Daoy (cell line): ENCODE results near the gene MAPKAPK3. TPM values are rescaled to one million over a fixed set of nuclear protein-coding genes. Genes with fewer than 3 reads are reported as not detected.

Experiments
- DNase-seq: peaks from one replicate; pipeline ENCODE4 v3.0.0-alpha.2; 2015; ENCODE audit warnings: low read depth
- total RNA-seq: library from RNA; depleted of rRNA; stranded (reverse); fragments of >200 nt; shearing (Covaris generic); gene quantifications from 2 replicates; pipeline ENCODE4 v1.2.3, GENCODE V29; 2014; rRNA removed

The MAPKAPK3 gene
- total RNA-seq, result 21.7 and 23.4 TPM in 2 replicates

DNA sequence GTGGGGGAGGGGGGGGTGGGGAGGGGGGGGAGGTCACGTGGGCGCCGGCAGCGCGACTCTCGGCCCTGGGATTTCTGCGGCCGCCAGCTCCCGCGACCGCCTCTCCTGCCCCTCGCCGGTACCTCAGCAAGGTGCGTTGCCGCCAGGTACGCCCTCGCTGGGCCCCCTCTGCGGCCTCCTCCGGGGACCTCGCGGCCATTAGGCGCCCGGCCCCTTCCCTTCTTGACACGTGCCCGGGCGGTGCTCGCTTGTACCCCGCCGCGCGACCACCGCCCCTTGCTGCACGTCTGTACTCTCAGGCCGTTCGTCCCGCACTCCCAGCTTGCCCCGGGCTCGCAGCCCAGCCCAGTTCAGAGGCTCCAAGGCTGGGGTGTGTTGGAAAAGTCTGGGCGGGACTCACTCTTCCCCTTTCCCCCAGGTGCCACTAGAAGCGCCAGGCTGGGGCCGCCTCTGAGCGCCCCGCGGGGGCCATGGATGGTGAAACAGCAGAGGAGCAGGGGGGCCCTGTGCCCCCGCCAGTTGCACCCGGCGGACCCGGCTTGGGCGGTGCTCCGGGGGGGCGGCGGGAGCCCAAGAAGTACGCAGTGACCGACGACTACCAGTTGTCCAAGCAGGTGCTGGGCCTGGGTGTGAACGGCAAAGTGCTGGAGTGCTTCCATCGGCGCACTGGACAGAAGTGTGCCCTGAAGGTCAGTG is at the start of gene MAPKAPK3:
MAPKAPK3 (plus strand) TSS at position 56 of the 696 bp plus-strand sequence; CDS start at position 471, 415 bp downstream.
- peak; percentile 33 for DNase-seq

DNA sequence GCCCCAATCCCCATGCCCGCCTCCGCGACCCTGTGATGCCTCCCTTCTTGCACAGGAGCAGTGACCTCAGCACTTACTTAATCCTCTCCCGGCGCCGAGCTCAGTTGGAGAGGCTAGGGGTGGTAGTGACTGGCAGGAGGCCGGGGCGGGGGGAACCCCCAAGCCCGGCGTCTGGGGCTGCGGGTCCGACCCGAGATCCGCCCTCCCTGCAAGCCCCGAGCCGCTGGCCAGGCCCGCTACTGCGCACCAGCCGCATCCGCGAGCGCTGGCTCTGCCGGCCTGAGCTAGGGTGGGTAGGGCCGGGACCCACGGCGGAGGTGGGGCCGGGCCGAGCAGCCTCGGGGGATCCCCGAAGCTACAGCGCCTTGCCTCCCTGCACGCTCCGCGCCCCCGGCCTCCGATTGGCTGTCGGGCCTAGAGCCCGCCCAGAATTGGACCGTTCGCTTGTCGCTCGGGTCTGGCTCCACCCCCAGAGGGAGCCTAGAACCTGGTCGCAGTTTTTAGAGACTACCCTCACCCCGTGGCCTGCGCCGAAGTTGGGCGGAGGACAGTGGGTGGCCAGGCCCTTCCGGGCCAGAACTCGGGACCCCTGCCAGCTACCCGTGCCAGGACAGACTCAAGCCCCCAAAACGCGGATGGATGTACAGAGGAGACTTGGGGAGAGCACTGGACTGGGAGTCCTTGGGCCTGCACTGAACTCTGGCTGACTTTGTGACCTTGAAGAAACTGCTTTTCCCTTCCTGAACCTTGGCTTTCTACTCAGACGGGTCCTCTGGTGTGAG is 49.4 kb upstream of the MAPKAPK3 start, which contains the start of gene C3orf18:
C3orf18 (minus strand) TSS at position 362 of the 782 bp plus-strand sequence. CDS start 2,048 bp downstream, outside the sequence.
- peak; percentile 86 for DNase-seq

DNA sequence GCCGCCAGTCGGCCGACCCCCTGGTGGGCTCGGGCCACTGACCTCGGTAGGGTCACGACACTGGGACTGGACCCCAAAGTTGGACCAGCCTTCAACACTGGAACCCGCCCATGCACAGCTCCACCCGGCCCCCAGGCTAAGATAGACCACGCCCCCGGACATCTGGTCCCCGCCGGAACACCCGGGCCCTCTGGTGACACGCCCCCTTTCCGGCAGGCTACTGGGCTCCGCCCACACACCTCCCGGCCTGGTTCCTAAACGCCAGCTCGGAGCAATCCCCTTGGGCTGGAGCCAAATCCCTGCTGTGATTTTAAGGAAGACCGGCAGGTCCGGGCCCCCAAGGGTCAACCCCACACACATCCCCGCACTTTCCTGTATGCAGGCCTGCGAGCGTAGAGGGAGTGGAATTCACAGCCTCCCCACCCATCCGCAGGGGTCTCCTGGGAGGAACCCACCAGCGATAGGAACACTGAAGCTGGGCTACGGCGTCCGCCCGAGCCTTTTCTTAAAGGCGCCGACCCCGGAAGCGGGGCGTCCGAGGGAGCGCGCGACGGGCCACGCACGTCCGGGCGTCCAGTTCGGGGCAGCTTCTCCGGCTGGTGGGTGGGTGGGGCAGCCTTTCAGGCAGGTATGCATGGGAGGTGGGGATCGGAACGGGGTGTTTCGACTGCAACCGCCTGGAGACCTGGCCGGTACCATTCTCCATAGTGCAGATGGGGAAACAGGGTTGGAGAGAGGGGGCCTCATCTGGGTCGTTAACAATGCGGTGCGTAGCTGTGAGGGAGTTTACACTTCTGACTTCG is 47.8 kb upstream of the MAPKAPK3 start, which contains the start of gene HEMK1:
HEMK1 (plus strand) TSS at position 576 of the 803 bp plus-strand sequence. CDS start 1,583 bp downstream, outside the sequence.
- DNase-seq, result peak; percentile 92

DNA sequence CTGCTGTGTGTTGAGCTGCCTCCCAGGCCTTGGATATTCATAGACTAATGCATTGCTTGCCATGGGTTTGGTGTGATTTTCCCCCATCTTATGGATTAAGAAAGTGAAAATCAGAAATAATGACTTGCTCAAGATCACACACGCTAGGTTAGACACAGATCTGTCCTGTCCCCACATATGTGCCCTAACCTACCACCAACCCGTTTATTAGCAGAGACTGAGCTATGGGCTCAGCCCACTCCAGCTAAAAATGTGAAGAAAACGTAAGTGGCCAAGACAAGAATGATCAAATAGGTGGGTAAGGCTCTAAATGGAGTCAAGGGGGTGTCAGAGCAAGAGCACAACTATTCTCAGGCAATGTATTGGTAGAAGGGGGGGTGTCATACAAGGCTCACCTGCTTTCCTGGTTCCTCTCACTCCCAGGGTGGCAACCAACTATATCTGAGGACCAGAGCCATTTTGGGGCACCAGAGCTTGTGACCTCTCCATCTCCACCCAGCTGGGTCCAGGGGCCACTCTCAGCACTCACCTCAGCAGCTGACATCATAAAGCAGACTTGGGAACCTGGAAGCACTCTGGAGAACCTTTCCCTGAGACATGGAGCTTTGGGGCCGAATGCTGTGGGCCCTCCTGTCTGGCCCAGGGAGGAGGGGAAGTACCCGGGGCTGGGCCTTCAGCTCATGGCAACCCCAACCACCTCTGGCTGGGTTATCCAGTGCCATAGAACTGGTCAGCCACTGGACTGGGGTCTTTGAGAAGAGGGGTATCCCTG is 46.3 kb upstream of the MAPKAPK3 start:
- DNase-seq, result no peak

DNA sequence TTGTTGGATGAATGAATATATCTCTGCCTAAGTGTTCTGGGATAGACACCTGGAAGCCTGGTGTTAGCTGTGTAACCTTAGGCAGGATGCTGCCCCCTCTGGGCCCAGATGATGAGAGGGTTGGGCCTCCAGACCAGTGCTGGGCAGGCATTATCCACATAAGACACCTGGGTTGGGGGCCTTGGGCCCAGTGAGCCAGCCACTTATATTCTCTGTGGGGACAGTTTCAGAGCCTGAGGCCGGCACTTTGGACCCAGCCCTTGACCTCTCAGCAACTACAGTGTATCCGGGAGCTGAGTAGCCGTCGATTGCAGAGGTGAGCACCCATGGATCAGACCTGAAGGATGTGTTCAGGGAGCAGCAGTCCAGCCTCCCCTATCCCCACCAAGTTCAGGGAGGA is 45.5 kb upstream of the MAPKAPK3 start:
- no peak for DNase-seq

DNA sequence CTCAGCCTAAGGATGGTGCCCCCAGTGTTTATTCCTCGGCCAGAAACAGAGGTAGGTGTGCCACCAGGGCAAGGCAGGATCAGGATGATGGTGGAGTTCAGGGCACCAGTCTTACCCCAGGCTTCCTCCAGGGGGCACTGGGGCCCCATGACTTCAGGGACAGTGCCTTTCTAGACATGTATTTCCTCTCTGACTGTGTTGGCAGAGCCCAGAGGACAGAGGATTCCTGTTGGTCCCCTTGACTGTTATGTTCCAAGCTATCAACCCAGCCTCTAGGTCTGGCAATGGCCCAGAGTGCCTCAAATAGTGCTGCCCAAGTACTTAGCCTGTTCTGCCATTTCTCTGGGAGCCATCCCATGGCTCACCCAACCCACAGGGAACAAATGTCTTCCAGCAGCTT is 44.8 kb upstream of the MAPKAPK3 start:
- peak; percentile 49 for DNase-seq

DNA sequence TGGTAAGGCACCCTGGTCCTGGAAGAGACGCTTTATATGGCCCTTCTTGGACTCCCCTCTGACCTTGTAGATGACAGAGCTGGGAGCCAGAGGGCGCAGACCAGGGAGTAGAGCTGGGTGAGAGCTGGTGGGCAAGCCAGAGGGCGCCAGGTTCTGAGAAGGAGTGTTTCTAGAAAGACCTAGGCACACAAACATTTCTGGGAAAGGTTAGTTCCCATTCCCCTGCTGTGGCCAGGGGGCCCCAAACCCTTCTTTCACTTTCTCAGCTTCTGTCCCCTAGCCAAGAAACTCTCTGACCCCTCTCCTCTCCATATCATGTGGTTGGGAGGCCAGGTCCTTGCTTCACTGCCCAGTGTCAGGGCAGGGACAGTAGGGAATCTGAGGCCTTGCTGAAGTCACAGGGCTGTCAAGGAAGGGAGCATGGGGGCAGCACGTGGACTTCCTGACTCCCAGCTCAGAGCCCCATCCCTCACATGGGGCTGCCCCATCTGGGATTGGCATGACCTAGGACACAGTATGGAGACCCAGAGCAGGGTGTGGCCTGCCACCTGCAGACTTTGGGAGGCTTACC is 44.1 kb upstream of the MAPKAPK3 start:
- no peak for DNase-seq

DNA sequence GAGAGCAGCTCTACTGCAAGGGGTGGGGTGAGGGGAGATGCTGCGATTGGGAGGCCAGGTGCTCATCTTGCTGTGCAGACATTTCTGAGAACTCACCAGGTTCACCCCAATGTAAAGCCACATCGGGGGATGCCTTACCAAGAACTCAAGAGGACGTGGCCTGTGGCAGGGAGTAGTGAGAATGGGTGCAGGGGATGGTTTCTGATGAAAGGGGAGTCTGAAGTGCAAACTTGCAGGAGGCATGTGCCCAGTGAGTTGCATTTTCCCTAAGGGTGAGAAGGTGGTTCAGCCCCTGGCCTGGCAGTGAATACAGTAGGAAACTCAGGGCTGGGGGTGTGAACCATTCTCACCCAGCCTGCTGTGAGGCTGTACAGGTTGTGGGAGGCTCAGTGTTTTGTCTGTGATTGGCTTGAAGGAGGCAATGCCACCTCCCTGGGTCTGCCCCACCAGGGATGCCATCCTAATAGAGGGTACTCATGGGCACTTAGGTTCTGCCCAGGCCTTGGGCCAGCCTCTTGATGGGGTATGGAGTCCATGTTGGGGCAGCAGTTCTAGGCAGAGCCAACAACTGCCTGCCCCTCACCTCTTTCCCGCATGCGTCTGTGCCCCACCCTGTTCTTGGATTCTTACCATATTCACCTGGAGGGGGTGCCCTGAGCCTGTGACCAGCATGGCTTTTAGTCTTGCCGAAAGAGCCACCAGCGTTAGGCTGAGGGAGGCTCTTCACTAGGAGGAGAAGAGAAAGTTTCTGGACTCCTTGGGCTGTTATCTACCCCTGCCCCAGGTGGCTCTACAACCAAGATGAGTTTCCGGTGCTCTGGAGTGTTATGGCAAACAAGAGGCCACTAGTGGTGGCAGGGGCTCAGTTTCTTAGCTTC is 43.1 kb upstream of the MAPKAPK3 start:
- no peak for DNase-seq

DNA sequence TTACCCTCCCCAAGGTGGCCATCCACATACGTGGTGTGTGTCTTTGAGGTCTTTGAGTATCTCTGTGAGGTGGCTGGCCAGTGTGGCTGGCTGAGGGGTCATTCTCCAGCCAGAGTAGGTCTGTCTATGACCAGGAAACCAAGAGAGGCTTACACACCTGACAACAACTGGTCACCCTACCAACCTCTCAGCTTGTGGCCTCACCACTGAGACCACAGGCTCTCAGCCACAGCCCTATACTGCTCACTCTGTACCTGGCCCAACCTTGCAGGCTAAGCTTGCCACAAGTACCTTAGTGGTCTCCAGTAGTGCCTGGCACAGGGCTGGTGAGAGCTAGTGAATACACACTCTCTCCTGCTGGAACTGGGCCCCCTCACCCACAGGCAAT is 42.5 kb upstream of the MAPKAPK3 start:
- DNase-seq, result no peak

DNA sequence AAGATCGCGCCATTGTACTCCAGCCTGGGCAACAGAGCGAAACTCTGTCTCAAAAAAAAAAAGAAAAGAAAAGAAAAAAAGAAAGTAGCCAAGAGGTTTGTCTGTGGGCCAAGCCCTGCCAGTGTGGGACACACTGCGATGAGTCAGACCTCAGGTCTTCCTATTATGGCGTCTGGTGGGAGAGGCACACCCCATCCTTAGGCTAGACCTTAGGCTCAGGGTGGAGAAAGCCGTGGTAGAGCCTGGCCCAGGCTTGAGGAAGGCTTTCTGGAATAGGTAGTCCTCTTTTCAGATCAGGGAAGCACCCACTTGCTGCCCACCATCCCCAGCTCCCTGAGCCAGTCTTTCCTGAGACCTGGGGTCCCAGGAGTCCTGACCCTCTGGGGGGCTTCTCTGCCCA is 41.6 kb upstream of the MAPKAPK3 start:
- peak; percentile 46 for DNase-seq

DNA sequence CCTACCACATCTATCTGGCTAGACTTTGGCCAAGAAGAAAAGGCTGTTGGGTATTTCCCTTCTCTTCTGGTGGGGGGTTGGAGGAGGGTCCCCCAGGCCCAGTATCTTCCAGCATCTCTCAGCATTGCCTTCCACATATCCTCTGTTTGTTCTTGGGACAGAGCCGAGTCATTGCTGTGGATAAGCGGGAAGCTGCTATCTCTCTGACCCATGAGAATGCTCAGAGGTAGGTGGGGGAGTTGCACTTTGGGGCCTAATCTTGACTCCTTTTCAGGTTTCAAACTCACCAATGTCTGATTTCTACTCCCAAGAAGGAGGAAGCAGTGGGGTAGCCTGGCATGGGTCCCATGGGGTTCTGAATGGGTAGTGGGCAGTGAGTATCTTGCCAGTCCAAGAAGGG is 39.6 kb upstream of the MAPKAPK3 start:
- DNase-seq, result no peak

DNA sequence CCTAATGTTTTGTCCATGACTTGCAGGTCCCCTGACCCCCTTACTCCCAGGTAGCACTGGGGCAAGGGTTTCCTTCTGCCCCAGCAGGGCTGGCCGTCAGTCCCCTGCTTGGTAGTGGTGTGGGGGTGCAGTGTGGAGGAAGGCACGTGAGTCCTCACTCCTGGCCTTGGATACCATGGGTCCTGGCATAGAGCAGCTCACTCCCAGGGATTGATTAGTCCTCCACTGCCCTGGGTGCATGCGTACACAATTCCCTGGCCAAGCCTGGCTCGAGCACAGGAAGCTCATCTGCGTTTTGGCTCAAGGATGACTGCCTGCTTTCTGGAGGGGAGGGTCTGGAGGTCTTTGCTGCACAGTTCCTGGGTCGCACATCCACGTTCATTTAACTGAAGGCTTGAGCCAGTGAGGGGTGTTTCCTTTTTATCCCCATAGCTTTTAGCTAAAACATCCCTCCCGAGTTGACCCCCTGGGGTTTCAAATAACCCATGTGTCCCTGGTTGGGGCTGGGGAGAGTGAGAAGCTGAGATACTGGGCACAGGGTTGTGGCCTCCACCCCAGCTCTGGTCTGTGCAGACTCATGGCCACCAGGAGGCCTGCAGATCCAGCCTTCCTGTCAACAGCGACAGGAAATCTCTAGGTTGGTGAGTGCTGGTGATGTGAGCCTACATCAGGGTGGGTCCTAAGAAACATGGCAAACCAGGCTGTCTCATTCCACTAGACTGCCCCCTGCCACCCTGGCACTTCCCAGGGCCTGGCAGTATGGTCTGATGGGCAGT is 36.1 kb upstream of the MAPKAPK3 start:
- no peak for DNase-seq

DNA sequence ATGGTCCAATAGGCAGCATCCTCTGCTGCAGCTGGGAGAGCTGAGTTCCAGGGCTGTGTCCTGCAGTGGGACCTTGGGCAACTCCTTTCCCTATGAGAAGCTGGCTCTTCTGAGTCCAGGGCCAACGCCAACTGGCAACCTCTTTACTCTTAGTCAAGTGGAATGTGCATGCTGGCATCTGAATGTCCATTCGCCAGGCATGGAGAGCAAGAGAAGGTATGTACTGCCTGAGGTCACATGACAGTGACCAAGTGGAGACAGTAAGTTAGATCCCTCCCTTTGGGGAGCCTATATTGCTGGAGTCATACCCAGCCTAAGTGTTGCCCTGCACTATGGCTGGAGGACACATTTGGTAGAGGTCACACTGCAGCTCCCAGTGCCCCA is 35.5 kb upstream of the MAPKAPK3 start:
- DNase-seq, result no peak

DNA sequence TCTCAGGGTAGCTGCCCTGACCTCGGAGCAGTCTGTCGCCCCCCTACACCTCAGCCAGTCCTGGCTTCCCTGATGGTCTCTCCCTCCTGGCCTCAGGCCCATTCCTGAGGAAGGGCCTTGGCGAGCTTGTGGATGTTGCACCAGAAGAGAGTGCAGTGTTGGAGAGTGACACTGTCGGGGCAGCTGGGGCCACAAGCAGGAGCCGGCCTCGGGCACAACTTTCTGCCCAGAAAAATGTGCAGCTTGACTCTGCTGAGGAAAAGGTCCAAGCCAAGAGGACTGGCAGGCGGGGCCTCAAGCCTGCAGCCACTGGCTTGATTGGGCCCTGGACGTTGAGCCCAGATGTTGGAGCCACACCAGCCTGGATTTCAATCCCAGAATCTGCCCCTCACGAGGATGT is 34.9 kb upstream of the MAPKAPK3 start:
- DNase-seq, result no peak

DNA sequence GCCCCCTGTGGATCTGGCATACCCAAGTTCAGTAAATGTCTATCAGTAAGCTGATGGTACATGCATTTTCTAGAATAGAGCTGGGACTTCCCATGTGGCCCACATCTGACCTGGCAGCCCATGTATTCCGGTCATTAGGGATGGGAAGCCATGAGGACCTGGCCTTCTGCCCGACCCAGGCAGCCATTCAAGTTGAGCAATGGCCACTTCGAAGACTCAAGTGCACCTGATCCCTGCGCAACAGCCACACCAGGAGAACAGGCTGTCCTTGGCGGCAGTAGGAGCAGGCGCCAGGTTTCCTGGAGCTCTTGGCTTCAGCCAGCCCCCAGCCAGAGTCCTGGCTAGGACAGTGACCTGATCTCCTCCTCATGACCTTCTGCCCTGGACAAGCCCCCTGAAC is 33.1 kb upstream of the MAPKAPK3 start:
- DNase-seq, result no peak

DNA sequence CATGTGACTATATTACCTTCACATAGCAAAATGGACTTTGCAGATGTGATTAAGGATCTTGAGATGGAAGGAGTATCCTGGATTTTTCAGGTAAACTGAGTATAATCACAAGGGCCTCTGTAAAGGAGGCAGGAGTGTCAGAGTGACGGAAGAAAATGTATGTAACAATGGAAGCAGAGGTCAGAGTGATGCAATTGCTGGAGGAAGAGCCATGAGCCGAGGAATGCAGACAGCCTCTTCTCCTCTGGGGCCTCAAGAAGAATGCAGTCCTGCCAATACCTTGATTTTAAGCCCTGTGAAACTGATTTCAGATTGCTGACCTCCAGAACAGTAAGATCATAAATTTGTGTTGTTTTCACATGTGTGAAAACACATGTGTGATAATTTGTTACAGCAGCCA is 32.6 kb upstream of the MAPKAPK3 start:
- DNase-seq, result no peak

DNA sequence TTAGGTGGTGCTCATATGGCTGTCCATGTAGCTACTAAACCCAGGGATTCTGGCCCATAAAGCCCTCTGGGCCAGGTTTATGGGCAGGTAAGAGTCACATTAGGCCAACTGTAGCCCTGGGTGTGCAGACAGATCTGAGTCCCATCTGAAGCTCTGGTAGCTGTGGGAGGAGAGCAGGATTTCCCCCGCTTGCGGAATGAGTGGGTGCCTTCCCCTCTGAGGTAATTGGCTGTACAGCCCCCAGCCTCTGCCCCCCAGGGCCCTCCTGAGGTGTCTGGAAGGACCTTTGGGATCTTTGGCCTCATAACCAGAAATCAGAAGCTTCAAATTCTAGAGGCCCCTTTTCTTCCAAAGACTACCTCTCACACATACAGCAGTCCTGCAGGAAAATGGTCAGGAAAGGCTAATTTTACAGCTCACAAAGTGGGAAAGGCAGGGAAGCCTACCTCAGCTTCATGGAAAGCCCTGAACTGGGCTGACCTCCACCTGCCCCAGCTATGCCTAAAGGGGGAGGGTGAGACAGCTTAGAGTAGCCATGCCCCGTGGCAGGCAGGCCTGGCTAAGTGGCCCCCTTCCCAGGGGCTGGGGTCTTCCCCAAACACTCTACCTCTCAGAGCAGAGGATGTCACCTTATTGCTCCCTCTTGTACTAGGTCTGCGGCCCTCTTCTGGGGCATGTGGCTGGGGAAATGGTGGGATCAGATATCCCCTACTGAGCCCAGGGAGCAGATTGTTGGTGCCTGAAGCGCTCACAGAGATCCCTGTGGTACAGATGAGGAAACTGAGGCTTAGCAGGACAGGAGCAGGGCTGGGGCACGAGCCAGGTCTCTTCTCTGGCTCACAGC is 30.8 kb upstream of the MAPKAPK3 start:
- no peak for DNase-seq

DNA sequence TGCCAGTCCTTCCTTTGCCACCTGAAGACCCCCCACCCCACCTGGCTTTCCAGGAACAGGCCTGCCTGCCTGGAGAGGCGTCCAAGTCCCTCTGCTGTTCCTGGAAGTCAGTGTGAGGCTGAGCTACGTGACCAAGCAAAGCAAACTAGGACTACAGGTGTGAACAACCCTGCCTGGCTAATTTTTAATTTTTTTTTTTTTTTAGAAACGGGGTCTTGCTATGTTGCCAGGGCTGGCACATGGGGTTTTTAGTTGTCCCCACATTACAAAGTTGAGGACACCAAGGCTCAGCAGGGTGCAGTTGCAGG is 30.2 kb upstream of the MAPKAPK3 start:
- no peak for DNase-seq
